Suprapubic skin (tissue), 4 donors: ENCODE measurements around the gene BCAS1.

ENCODE experiments used
- EP300 ChIP-seq: sonication (generic); formaldehyde crosslinking; IDR thresholded peaks from one replicate; pipeline ENCODE4 v1.6.1; 2017; ENCODE audit warnings: antibody characterized with exemption
- POLR2A ChIP-seq, 2 donors: fragments of 450-650 bp; IDR thresholded peaks; one replicate each; pipeline ENCODE4 v1.6.1; 2017; ENCODE audit warnings: antibody characterized with exemption in 2 of 2, mild to moderate bottlenecking in 2 of 2, moderate library complexity in 2 of 2
- POLR2AphosphoS5 ChIP-seq, 3 donors: sonication (generic); formaldehyde crosslinking; IDR thresholded peaks; one replicate each; pipeline ENCODE4 v1.6.1; 2017; ENCODE audit warnings: antibody characterized with exemption in 3 of 3

DNA sequence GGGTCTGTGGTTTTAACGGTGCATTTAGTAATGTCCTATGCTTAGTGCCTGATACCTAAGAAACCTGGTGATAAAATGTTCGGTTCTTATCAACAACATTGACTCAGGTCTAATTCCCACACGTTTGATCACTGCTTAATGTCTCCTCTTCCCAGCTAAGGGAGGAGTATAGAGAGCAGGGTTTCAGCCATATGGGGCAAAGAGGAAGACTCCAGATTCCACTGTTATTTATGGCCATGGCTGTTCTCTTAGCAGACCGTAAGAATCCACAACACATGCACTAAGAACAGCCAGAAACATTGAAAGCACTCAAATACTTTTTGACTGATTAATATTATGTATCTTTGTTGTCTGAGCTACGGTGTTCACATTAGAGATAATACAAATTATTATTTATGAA, 112.1 kb downstream of the BCAS1 start:
- no peak for TF ChIP-seq POLR2A (IDR thresholded peaks at IDR 0.05)
- no peak for TF ChIP-seq EP300
- no peak for TF ChIP-seq POLR2AphosphoS5 (IDR thresholded peaks at IDR 0.05)
